NOMO-1 treated with DMSO at 0.1 percent for 48 hours (cell line): Measurements from ENCODE around the gene ZNF490.
"Not testable (repeated sequence)": the region's sequence is repeated elsewhere in the genome, so short reads cannot be mapped to it uniquely, and the experiment has no call there.

Source experiments
- DNase-seq: peaks from one replicate; lab custom pipeline; 2025; ENCODE audit not compliant: unreplicated experiment; lab: John Stamatoyannopoulos, UW

The ZNF490 gene

GRCh38 chr19:12610540-12611360 is at the start of gene ZNF490, which contains the start of gene ZNF791:
Gene ZNF490 (minus strand): TSS chr19:12610813. CDS start chr19:12610680, 133 bp downstream.
Gene ZNF791 (plus strand): TSS chr19:12610920. CDS start chr19:12611080, 160 bp downstream.
- peak; percentile 97 for DNase-seq

GRCh38 chr19:12657966-12658365 is 47.4 kb upstream of the ZNF490 start:
- DNase-seq, result no peak

- DNase-seq, result no peak
Measured at GRCh38 chr19:12656899-12657571, 46.4 kb upstream of the ZNF490 start.

GRCh38 chr19:12655546-12655945 is 44.9 kb upstream of the ZNF490 start:
- no peak for DNase-seq

GRCh38 chr19:12652219-12652618 is 41.6 kb upstream of the ZNF490 start:
- no peak for DNase-seq

- no peak for DNase-seq
Measured at GRCh38 chr19:12649941-12650340, 39.3 kb upstream of the ZNF490 start.

- no peak for DNase-seq
Measured at GRCh38 chr19:12648088-12648487, 37.5 kb upstream of the ZNF490 start.

GRCh38 chr19:12647490-12648071 is 37.0 kb upstream of the ZNF490 start:
- DNase-seq, result no peak

- DNase-seq, result no peak
Measured at GRCh38 chr19:12647047-12647446, 36.4 kb upstream of the ZNF490 start.

GRCh38 chr19:12646551-12646950 is 35.9 kb upstream of the ZNF490 start:
- no peak for DNase-seq

- not testable (repeated sequence) for DNase-seq
Measured at GRCh38 chr19:12643716-12644115, 33.1 kb upstream of the ZNF490 start.

GRCh38 chr19:12642506-12642905 is 31.9 kb upstream of the ZNF490 start:
- DNase-seq, result no peak

GRCh38 chr19:12641456-12641855 is 30.8 kb upstream of the ZNF490 start:
- no peak for DNase-seq

GRCh38 chr19:12639901-12640613 is 29.4 kb upstream of the ZNF490 start:
- DNase-seq, result peak; percentile 87

GRCh38 chr19:12638611-12639182 is 28.1 kb upstream of the ZNF490 start:
- DNase-seq, result no peak

- DNase-seq, result no peak
Measured at GRCh38 chr19:12636631-12637030, 26.0 kb upstream of the ZNF490 start.

GRCh38 chr19:12629215-12629614 is 18.6 kb upstream of the ZNF490 start:
- no peak for DNase-seq

- DNase-seq, result no peak
Measured at GRCh38 chr19:12628040-12629022, 17.7 kb upstream of the ZNF490 start.

GRCh38 chr19:12626958-12627357 is 16.3 kb upstream of the ZNF490 start:
- DNase-seq, result no peak
